B cell (primary cell): ENCODE measurements around the gene MED22. TPM values are rescaled to one million over a fixed set of nuclear protein-coding genes. Genes with fewer than 3 reads are reported as not detected.

Experiments used
- ATAC-seq: fragments of 200-7000 bp; cut with Tn5 transposase; one replicate; pipeline ENCODE4 v1.10.0; 2021; ENCODE audit warnings: low read depth, mild to moderate bottlenecking, moderate number of reproducible peaks, moderate library complexity
- CTCF ChIA-PET: fragments of 350-600 bp; sonication (Branson Sonifier 250); formaldehyde crosslinking; loops from one replicate; lab custom pipeline; 2021; ENCODE audit warnings: antibody characterized with exemption, inconsistent platforms; lab: Charles Lee
- POLR2A ChIA-PET: fragments of 350-600 bp; sonication (Branson Sonifier 250); formaldehyde crosslinking; loops from one replicate; lab custom pipeline; 2021; ENCODE audit warnings: antibody characterized with exemption; lab: Charles Lee
- DNase-seq: peaks from one replicate; pipeline ENCODE4 v3.0.0; 2013
- H2AFZ ChIP-seq: 2 replicates; pipeline ENCODE4 v1.6.1; 2012; ENCODE audit warnings: mild to moderate bottlenecking, low read depth, low read length; ENCODE audit not compliant: insufficient read depth, poor library complexity, severe bottlenecking
- H3K27ac ChIP-seq, 2 donors: 1 replicate in 1 of 2; 2 replicates in 1 of 2; pipeline ENCODE4 v1.5.1; 2012 to 2013; ENCODE audit warnings: low read length in 2 of 2, mild to moderate bottlenecking in 2 of 2, moderate library complexity in 1 of 2
- H3K27me3 ChIP-seq, 4 experiments: fragments of 200-600 bp in 1 of 4; sonication (generic) in 1 of 4; replicated peaks in 1 of 4; 1 replicate in 2 of 4; 2 replicates in 2 of 4; pipeline versions ENCODE4 v1.6.1 to v1.7.0; 2013 to 2016; ENCODE audit warnings: low read length in 3 of 4, mild to moderate bottlenecking in 2 of 4, mixed read lengths in 1 of 4, moderate library complexity in 1 of 4; ENCODE audit not compliant: insufficient read depth in 4 of 4, control insufficient read depth in 3 of 4; ENCODE audit errors: control extremely low read depth in 1 of 4
- H3K36me3 ChIP-seq, 2 experiments: replicated peaks in 1 of 2; 1 replicate in 1 of 2; 2 replicates in 1 of 2; pipeline versions ENCODE4 v1.6.1 to v1.7.1; 2013; ENCODE audit warnings: low read length in 1 of 2; ENCODE audit not compliant: insufficient read depth in 2 of 2, control insufficient read depth in 1 of 2; ENCODE audit errors: control extremely low read depth in 1 of 2, extremely low read depth in 1 of 2
- H3K4me1 ChIP-seq, 2 donors: fragments of 200-600 bp in 1 of 2; sonication (generic) in 1 of 2; 1 replicate in 1 of 2; 2 replicates in 1 of 2; pipeline versions ENCODE4 v1.5.1 to v1.6.1; 2013 to 2017; ENCODE audit warnings: low read length in 2 of 2; ENCODE audit not compliant: control insufficient read depth in 2 of 2, insufficient read depth in 2 of 2
- H3K4me2 ChIP-seq: replicated peaks from 2 replicates; pipeline ENCODE3; 2012; ENCODE audit warnings: mild to moderate bottlenecking, low read depth, low read length; ENCODE audit not compliant: poor library complexity, severe bottlenecking
- H3K4me3 ChIP-seq, 5 experiments: fragments of 200-600 bp in 1 of 5; sonication (generic) in 1 of 5; 1 replicate in 3 of 5; 2 replicates in 2 of 5; pipeline versions ENCODE4 v1.5.1 to v1.7.0; 2011 to 2016; ENCODE audit warnings: low read length in 4 of 5, mild to moderate bottlenecking in 4 of 5, low read depth in 2 of 5, control low read depth in 1 of 5, moderate library complexity in 1 of 5; ENCODE audit not compliant: insufficient read depth in 1 of 5; ENCODE audit errors: control extremely low read depth in 1 of 5, extremely low read depth in 1 of 5
- H3K79me2 ChIP-seq: fragments of 200-600 bp; sonication (generic); one replicate; pipeline ENCODE4 v1.6.0; 2016; ENCODE audit warnings: low read length; ENCODE audit not compliant: control insufficient read depth, insufficient read depth
- H3K9ac ChIP-seq: fragments of 200-600 bp; sonication (generic); 2 replicates; pipeline ENCODE4 v1.6.1; 2017; ENCODE audit warnings: mild to moderate bottlenecking, low read length, moderate library complexity
- H3K9me3 ChIP-seq, 3 donors: one replicate each; pipeline versions ENCODE4 v1.6.1 to v1.7.1; 2013; ENCODE audit warnings: low read length in 2 of 3; ENCODE audit not compliant: control insufficient read depth in 2 of 3, insufficient read depth in 1 of 3; ENCODE audit errors: control extremely low read depth in 1 of 3
- H4K20me1 ChIP-seq: 2 replicates; pipeline ENCODE4 v1.6.0; 2012; ENCODE audit warnings: mild to moderate bottlenecking, low read length; ENCODE audit not compliant: insufficient read depth, control insufficient read depth, poor library complexity, severe bottlenecking
- H3K27ac Mint-ChIP-seq: one replicate; pipeline ENCODE4 v1.8.0; 2021; ENCODE audit warnings: mixed read lengths
- H3K27me3 Mint-ChIP-seq: one replicate; pipeline ENCODE4 v1.8.0; 2021; ENCODE audit warnings: mixed read lengths
- H3K4me1 Mint-ChIP-seq: one replicate; pipeline ENCODE4 v1.8.0; 2021; ENCODE audit warnings: mixed read lengths
- H3K4me3 Mint-ChIP-seq: one replicate; pipeline ENCODE4 v1.8.0; 2021; ENCODE audit warnings: mixed read lengths
- H3K9me3 Mint-ChIP-seq: one replicate; pipeline ENCODE4 v1.8.0; 2022; ENCODE audit warnings: mixed read lengths; ENCODE audit not compliant: insufficient read depth
- EZH2 ChIP-seq: IDR thresholded peaks from 2 replicates; pipeline ENCODE4 v1.6.1; 2012; ENCODE audit warnings: borderline replicate concordance, low read depth, mild to moderate bottlenecking, moderate library complexity, low read length; ENCODE audit not compliant: insufficient read depth, poor library complexity, severe bottlenecking
- WGBS: methylation state at CpG from one replicate; pipeline ENCODE4 v1.1.5; 2013; ENCODE audit warnings: missing lambda C conversion rate; ENCODE audit not compliant: insufficient coverage; 5-methylcytosine and 5-hydroxymethylcytosine counted together
- intact Hi-C: fragments of 100-400 bp; cut with micrococcal nuclease; formaldehyde crosslinking; loops from one replicate; pipeline ENCODE4 v1.10.0; 2022
- polyA plus RNA-seq: library from polyadenylated mRNA; depleted of rRNA; stranded (reverse); fragments of >200 nt; gene quantifications from 2 replicates; pipeline ENCODE4 v1.2.3, GENCODE V29; 2012
- total RNA-seq, 2 donors: library from RNA; stranded (reverse); fragments of 120-200 nt in 1 of 2; gene quantifications; 1 replicate in 1 of 2; 2 replicates in 1 of 2; pipeline versions ENCODE4 v1.2.3 to v1.2.4, GENCODE V29; 2013 to 2022
- TF ChIP-seq, protein P1 (sequence below): fragments of 200-600 bp; IDR thresholded peaks from one replicate; pipeline ENCODE4 v1.8.0; 2022; ENCODE audit warnings: antibody characterized with exemption, mild to moderate bottlenecking

MED22 gene
- total and polyA plus RNA-seq, 2 donors (not counting 1 experiment from before 2014, with no cell fraction given): 44.9 to 50.4 TPM

DNA sequence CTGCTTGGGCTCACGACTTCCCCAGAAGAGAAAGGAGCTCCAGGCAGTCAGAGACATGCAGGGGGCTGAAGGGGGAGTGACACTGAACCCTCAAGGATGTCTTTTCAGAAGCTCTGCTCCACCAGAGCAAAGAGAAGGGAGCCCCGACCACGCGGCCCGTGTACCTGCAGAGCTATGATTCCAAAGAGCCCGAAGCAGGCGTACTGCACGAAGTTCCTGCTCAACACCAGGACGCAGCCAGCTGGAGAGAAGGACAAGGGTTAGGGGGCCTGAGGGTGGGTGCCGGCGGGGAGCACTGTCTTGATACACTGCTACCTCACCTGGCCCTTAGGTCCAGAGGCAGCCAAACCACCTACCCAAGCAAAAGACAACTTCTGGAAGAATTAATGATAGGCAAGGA lies 18.5 kb upstream of the MED22 start:
- no peaks in the 10 kb centered on the region for H3K27me3 ChIP-seq
- WGBS: 96% methylated on average over 9 of the region's 11 CpGs
- ChIA-PET CTCF (interaction anchor here (1.2 to 1.5 kb wide), 2 partner anchors 10 to 120 kb away, joined by 3 to 6 read pairs; partner anchors contain the start of genes SURF1 and SURF2), POLR2A (no interaction called here)
- ATAC-seq: no peak
- Mint-ChIP-seq H3K4me3 (no peak overlapping the region), H3K27ac (no peak overlapping the region), H3K27me3 (no peaks in the 10 kb centered on the region), H3K9me3 (no peaks in the 10 kb centered on the region), H3K4me1 (peaks cover 30% of the 10 kb centered on the region)
- no peak for DNase-seq
- peaks cover 0 to 77% of the 10 kb centered on the region in 2 experiments for H3K36me3 ChIP-seq
- peaks cover 59% of the 10 kb centered on the region for H3K79me2 ChIP-seq
- no peaks in the 10 kb centered on the region for H3K9me3 ChIP-seq
- peaks cover 74% of the 10 kb centered on the region for H4K20me1 ChIP-seq
- TF ChIP-seq, protein P1, sequence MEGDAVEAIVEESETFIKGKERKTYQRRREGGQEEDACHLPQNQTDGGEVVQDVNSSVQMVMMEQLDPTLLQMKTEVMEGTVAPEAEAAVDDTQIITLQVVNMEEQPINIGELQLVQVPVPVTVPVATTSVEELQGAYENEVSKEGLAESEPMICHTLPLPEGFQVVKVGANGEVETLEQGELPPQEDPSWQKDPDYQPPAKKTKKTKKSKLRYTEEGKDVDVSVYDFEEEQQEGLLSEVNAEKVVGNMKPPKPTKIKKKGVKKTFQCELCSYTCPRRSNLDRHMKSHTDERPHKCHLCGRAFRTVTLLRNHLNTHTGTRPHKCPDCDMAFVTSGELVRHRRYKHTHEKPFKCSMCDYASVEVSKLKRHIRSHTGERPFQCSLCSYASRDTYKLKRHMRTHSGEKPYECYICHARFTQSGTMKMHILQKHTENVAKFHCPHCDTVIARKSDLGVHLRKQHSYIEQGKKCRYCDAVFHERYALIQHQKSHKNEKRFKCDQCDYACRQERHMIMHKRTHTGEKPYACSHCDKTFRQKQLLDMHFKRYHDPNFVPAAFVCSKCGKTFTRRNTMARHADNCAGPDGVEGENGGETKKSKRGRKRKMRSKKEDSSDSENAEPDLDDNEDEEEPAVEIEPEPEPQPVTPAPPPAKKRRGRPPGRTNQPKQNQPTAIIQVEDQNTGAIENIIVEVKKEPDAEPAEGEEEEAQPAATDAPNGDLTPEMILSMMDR: no peak
- no peak for TF ChIP-seq EZH2
- no peak overlapping the region for H3K4me2 ChIP-seq
- H3K9ac ChIP-seq: no peak overlapping the region
- H2AFZ ChIP-seq: no peak overlapping the region
- peaks cover 14 to 23% of the 10 kb centered on the region in 2 donors for H3K4me1 ChIP-seq
- no peak overlapping the region for H3K27ac ChIP-seq
- intact Hi-C loops: no loop called here
- H3K4me3 ChIP-seq: no peak overlapping the region

DNA sequence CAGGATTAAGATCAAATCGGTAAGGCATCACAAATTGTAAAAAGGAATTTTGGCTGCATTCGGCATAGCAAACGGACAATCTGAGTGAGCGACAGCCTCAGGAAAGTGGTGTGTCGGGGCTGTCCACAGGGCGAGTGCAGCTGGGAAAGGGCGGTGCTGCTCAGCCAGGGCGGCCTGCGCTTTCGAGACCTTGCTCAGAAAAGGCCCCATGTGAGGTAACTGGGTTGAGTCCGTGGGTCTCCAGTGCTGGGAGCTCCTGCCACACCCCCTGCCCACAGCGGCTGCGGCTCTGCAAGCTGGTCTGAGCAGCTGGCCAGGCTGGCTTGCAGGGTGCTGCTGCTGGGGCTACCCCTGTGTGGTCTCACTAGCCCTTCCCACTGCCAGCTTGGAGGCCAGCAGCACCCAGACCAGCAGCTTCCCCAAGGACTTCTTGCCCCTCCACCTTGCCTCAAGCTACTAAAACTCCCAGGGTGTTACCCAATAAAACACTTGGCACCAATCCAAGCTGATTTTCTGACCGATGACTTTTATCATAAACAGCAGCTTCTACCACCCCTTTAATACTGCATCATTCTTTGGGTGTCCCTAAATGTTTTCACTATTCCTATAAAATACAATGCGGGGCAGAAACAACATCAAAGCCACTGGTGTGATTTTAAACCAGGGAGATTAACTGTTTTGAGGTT lies 14.6 kb upstream of the MED22 start:
- Histone ChIP-seq H3K4me1 (peaks cover 2 to 7% of the 10 kb centered on the region in 2 donors), H3K27me3 (no peaks in the 10 kb centered on the region), H3K27ac (no peak overlapping the region), H3K4me3 (no peak overlapping the region), H3K79me2 (peaks cover 36% of the 10 kb centered on the region), H4K20me1 (peaks cover 56% of the 10 kb centered on the region), H3K9ac (no peak overlapping the region), H2AFZ (no peak overlapping the region), H3K4me2 (no peak overlapping the region), H3K9me3 (no peaks in the 10 kb centered on the region), H3K36me3 (peaks cover 0 to 84% of the 10 kb centered on the region in 2 experiments)
- Mint-ChIP-seq H3K27ac (no peak overlapping the region), H3K27me3 (no peaks in the 10 kb centered on the region), H3K4me1 (peaks cover 13% of the 10 kb centered on the region), H3K4me3 (no peak overlapping the region), H3K9me3 (no peaks in the 10 kb centered on the region)
- 98% methylated on average over 14 of the region's 15 CpGs for WGBS
- CTCF ChIA-PET: interaction anchor here (0.7 kb wide), 1 partner anchor 14 kb away, joined by 4 read pairs; no protein-coding TSS in a partner anchor
- intact Hi-C loops: no loop called here
- DNase-seq (no peak), ATAC-seq (no peak)
- TF ChIP-seq, protein P1: no peak
- TF ChIP-seq EZH2: no peak
- POLR2A ChIA-PET: interaction anchor here (0.8 kb wide), 1 partner anchor 11 kb away, joined by 11 read pairs; no protein-coding TSS in a partner anchor
